NCI-H526 treated with DMSO at 0.1 percent for 48 hours (cell line): Measurements from ENCODE around the gene TNFSF15.

ENCODE experiments used
- DNase-seq: peaks from one replicate; lab custom pipeline; 2025; lab: John Stamatoyannopoulos, UW

The TNFSF15 gene

GRCh38 chr9:114805670-114806525, at the start of gene TNFSF15:
TSS of gene TNFSF15 (minus strand) at chr9:114806039. CDS start at chr9:114806012, 27 bp downstream.
- DNase-seq = peak; percentile 47

GRCh38 chr9:114855488-114855887, 49.6 kb upstream of the TNFSF15 start:
- DNase-seq = no peak

- DNase-seq = no peak
Observed at GRCh38 chr9:114854736-114855355, 49.0 kb upstream of the TNFSF15 start.

GRCh38 chr9:114853071-114853855, 47.4 kb upstream of the TNFSF15 start:
- no peak for DNase-seq

GRCh38 chr9:114852050-114852594, 46.3 kb upstream of the TNFSF15 start:
- DNase-seq = no peak

GRCh38 chr9:114851306-114851705, 45.5 kb upstream of the TNFSF15 start:
- no peak for DNase-seq

- no peak for DNase-seq
Observed at GRCh38 chr9:114850871-114851270, 45.0 kb upstream of the TNFSF15 start.

GRCh38 chr9:114849450-114849849, 43.6 kb upstream of the TNFSF15 start:
- no peak for DNase-seq

GRCh38 chr9:114847492-114848417, 41.9 kb upstream of the TNFSF15 start:
- no peak for DNase-seq

GRCh38 chr9:114845373-114845772, 39.5 kb upstream of the TNFSF15 start:
- DNase-seq = no peak

GRCh38 chr9:114844766-114845165, 38.9 kb upstream of the TNFSF15 start:
- peak; percentile 57 for DNase-seq

GRCh38 chr9:114837923-114838322, 32.1 kb upstream of the TNFSF15 start:
- no peak for DNase-seq

GRCh38 chr9:114836769-114837168, 30.9 kb upstream of the TNFSF15 start:
- no peak for DNase-seq

GRCh38 chr9:114834386-114834785, 28.5 kb upstream of the TNFSF15 start:
- no peak for DNase-seq

- no peak for DNase-seq
Observed at GRCh38 chr9:114830546-114830945, 24.7 kb upstream of the TNFSF15 start.

GRCh38 chr9:114829574-114830440, 24.0 kb upstream of the TNFSF15 start:
- no peak for DNase-seq

GRCh38 chr9:114828303-114828650, 22.4 kb upstream of the TNFSF15 start:
- DNase-seq = no peak

GRCh38 chr9:114827641-114828302, 21.9 kb upstream of the TNFSF15 start:
- no peak for DNase-seq

- no peak for DNase-seq
Observed at GRCh38 chr9:114826431-114826830, 20.6 kb upstream of the TNFSF15 start.
